ENCODE data around the gene ATP5F1C. TPM values are rescaled to one million over a fixed set of nuclear protein-coding genes. Genes with fewer than 3 reads are reported as not detected.
A peak's percentile ranks its signal among the peaks of the same experiment; 100 is the strongest.

ATP5F1C gene
- total and polyA plus RNA-seq, 8 donors = 93.6 to 648 (median 412) TPM

DNA sequence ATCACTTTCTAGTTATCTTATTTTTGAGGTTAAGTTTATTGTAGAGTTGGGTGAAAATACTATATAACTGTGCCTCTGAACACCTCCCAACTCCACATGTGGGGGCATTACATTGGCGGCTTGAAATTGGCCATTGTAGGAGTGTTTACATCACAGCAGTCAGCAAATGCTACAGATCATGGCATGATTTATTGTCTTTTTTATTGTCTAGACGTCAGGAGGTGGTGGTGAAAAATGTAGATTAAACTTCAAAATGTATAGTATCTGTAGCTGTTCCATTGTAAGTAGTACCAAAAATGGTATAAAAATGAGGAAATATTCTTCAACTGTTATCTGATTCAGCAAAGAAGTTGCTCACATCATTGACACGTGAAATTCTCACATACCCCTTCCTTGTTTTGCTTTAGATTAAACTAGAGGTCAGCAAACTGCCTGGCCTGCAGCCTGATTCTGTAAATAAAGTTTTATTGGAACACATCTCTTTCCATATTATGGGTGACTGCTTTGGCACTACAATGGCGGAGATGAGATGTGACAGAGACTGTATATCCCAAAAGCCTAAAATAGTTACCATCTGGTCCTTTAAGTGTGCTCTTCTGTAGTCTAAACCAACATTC, 65.4 kb downstream of the ATP5F1C start:
- intact Hi-C loops (cut with DNase I; ENCODE audit: low total_unique reads) = no loop called here
- Histone ChIP-seq H3K27me3 (no peaks in the 10 kb centered on the region), H3K9me3 (no peaks in the 10 kb centered on the region), H3K4me3 (no peak overlapping the region), H3K4me1 (peaks cover 17 to 62% (median 43%) of the 10 kb centered on the region in 4 donors), H3K27ac (peak overlapping the region in 1 of 5 donors; percentile 54), H3K36me3 (no peaks in the 10 kb centered on the region)
- no peak for DNase-seq
- WGBS, 5 donors = 61 to 72% (median 69%) methylated on average over 4 of the region's 4 CpGs
- no peak for TF ChIP-seq POLR2AphosphoS5 (IDR thresholded peaks at IDR 0.05)
- TF ChIP-seq EP300 (IDR thresholded peaks at IDR 0.05) = no peak
- TF ChIP-seq POLR2A (IDR thresholded peaks at IDR 0.05) = no peak
- no peak for TF ChIP-seq CTCF (IDR thresholded peaks at IDR 0.05)

- Histone ChIP-seq H3K27me3 (no peaks in the 10 kb centered on the region), H3K9me3 (no peaks in the 10 kb centered on the region), H3K4me1 (peaks cover 17 to 62% (median 43%) of the 10 kb centered on the region in 4 donors), H3K4me3 (no peak overlapping the region), H3K36me3 (no peaks in the 10 kb centered on the region), H3K27ac (no peak overlapping the region)
- no peak for DNase-seq
- WGBS, 5 donors = 24 to 58% (median 47%) methylated on average over 3 of the region's 3 CpGs
- TF ChIP-seq CTCF (IDR thresholded peaks at IDR 0.05) (no peak), EP300 (IDR thresholded peaks at IDR 0.05) (no peak), POLR2AphosphoS5 (IDR thresholded peaks at IDR 0.05) (no peak), POLR2A (IDR thresholded peaks at IDR 0.05) (no peak)
- intact Hi-C loops (cut with DNase I; ENCODE audit: low total_unique reads) = no loop called here
These were observed 65.9 kb downstream of the ATP5F1C start for GRCh38 chr10:7853890-7854289.

DNA sequence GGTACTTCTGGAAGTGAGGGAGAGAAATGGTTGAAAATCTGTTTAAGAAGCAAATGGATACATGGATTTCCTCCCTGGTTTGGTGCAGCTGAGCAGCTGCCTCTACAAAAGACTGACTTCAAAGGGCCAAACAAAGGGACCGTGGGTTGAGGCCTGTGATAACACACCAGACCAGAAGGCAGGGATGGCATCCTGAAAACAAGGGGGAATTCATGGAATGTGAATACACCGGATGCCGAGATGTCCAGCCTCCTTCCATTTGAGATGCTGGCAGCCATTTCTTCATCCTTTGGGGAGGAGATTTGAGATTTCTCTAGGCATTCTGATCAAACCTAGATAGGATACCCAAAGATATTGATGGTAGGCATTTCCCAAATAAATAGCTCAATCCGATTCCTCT, 67.2 kb downstream of the ATP5F1C start:
- no peak overlapping the region for H3K4me3 ChIP-seq
- WGBS, 5 donors = 92 to 94% (median 93%) methylated on average over 4 of the region's 4 CpGs
- H3K27me3 ChIP-seq = no peaks in the 10 kb centered on the region
- intact Hi-C loops (cut with DNase I; ENCODE audit: low total_unique reads) = no loop called here
- no peak for DNase-seq
- H3K4me1 ChIP-seq = peaks cover 17 to 62% (median 43%) of the 10 kb centered on the region in 4 donors
- TF ChIP-seq POLR2AphosphoS5 (IDR thresholded peaks at IDR 0.05) (no peak), POLR2A (IDR thresholded peaks at IDR 0.05) (no peak), CTCF (IDR thresholded peaks at IDR 0.05) (no peak), EP300 (IDR thresholded peaks at IDR 0.05) (no peak)
- H3K9me3 ChIP-seq = no peaks in the 10 kb centered on the region
- H3K36me3 ChIP-seq = no peaks in the 10 kb centered on the region
- no peak overlapping the region for H3K27ac ChIP-seq

- H3K27me3 ChIP-seq = no peaks in the 10 kb centered on the region
- H3K9me3 ChIP-seq = peaks cover 0 to 11% (median 7%) of the 10 kb centered on the region in 4 donors
- no peak overlapping the region for H3K4me3 ChIP-seq
- WGBS, 5 donors = 23 to 30% (median 25%) methylated on average over 3 to 4 of the region's 4 CpGs
- no peak overlapping the region for H3K27ac ChIP-seq
- no peak for TF ChIP-seq EP300 (IDR thresholded peaks at IDR 0.05)
- DNase-seq = no peak
- intact Hi-C loops (cut with DNase I; ENCODE audit: low total_unique reads) = no loop called here
- no peaks in the 10 kb centered on the region for H3K36me3 ChIP-seq
- H3K4me1 ChIP-seq = peaks cover 13 to 55% (median 35%) of the 10 kb centered on the region in 4 donors
These were observed 68.7 kb downstream of the ATP5F1C start for GRCh38 chr10:7856678-7857077.

- intact Hi-C loops (cut with DNase I; ENCODE audit: low total_unique reads) = no loop called here
- peaks cover 0 to 17% (median 10%) of the 10 kb centered on the region in 4 donors for H3K9me3 ChIP-seq
- WGBS, 5 donors = 26 to 41% (median 35%) methylated on average over 4 of the region's 4 CpGs
- TF ChIP-seq CTCF (IDR thresholded peaks at IDR 0.05) (no peak), POLR2AphosphoS5 (IDR thresholded peaks at IDR 0.05) (no peak), POLR2A (IDR thresholded peaks at IDR 0.05) (no peak), EP300 (IDR thresholded peaks at IDR 0.05) (no peak)
- H3K36me3 ChIP-seq = no peaks in the 10 kb centered on the region
- DNase-seq = peak in 1 of 2 donors; percentile 39
- no peak overlapping the region for H3K27ac ChIP-seq
- H3K27me3 ChIP-seq = no peaks in the 10 kb centered on the region
- peak overlapping the region in 1 of 4 donors; percentile 13 for H3K4me3 ChIP-seq
- H3K4me1 ChIP-seq = peaks cover 8 to 49% (median 30%) of the 10 kb centered on the region in 4 donors
These were observed 69.3 kb downstream of the ATP5F1C start for GRCh38 chr10:7857262-7857661.
